Muscle layer of duodenum (tissue), 2 donors: Measurements from ENCODE around the gene KLF7.

ENCODE experiments used
- H3K27ac ChIP-seq: one replicate; pipeline ENCODE4 v1.7.0; 2013; ENCODE audit warnings: mild to moderate bottlenecking, low read length
- H3K27me3 ChIP-seq: one replicate; pipeline ENCODE4 v1.7.0; 2013; ENCODE audit warnings: low read depth, mild to moderate bottlenecking, control low read depth, low read length
- H3K36me3 ChIP-seq, 2 donors: one replicate each; pipeline ENCODE4 v1.7.0; 2013; ENCODE audit warnings: low read length in 2 of 2, control low read depth in 1 of 2, mild to moderate bottlenecking in 1 of 2; ENCODE audit not compliant: insufficient read depth in 2 of 2, control insufficient read depth in 1 of 2
- H3K4me1 ChIP-seq, 2 donors: one replicate each; pipeline ENCODE4 v1.7.0; 2013; ENCODE audit warnings: low read length in 2 of 2, mild to moderate bottlenecking in 2 of 2, control low read depth in 1 of 2, moderate library complexity in 1 of 2; ENCODE audit not compliant: insufficient read depth in 2 of 2, control insufficient read depth in 1 of 2
- H3K4me3 ChIP-seq, 2 donors: one replicate each; pipeline ENCODE4 v1.7.0; 2013; ENCODE audit warnings: low read length in 2 of 2, low read depth in 1 of 2, mild to moderate bottlenecking in 1 of 2
- H3K9me3 ChIP-seq, 2 donors: one replicate each; pipeline ENCODE4 v1.7.0; 2013; ENCODE audit warnings: low read length in 2 of 2, control low read depth in 1 of 2, mild to moderate bottlenecking in 1 of 2; ENCODE audit not compliant: control insufficient read depth in 1 of 2
- donor health status: healthy.

Gene KLF7

GRCh38 chr2:207165121-207166038, at the start of gene KLF7:
Gene KLF7, minus strand, starts transcription at chr2:207165948. Its CDS starts 380 bp downstream, at chr2:207165568.
- Histone ChIP-seq H3K27me3 (no peaks in the 10 kb centered on the region), H3K27ac (peak within 1 kb of the TSS; percentile 99), H3K4me1 (peaks cover 12 to 22% of the 10 kb centered on the region in 2 donors), H3K36me3 (peaks cover 0 to 16% of the 10 kb centered on the region in 2 donors), H3K9me3 (no peaks in the 10 kb centered on the region), H3K4me3 (peak within 1 kb of the TSS; percentile 71 to 89)

- H3K27ac ChIP-seq = no peak overlapping the region
- no peaks in the 10 kb centered on the region for H3K9me3 ChIP-seq
- H3K4me3 ChIP-seq = no peak overlapping the region
- no peaks in the 10 kb centered on the region for H3K4me1 ChIP-seq
- H3K27me3 ChIP-seq = no peaks in the 10 kb centered on the region
- H3K36me3 ChIP-seq = no peaks in the 10 kb centered on the region
Observed at GRCh38 chr2:207215308-207215707, 49.6 kb upstream of the KLF7 start.

- no peaks in the 10 kb centered on the region for H3K27me3 ChIP-seq
- H3K4me3 ChIP-seq = no peak overlapping the region
- H3K4me1 ChIP-seq = no peaks in the 10 kb centered on the region
- no peaks in the 10 kb centered on the region for H3K36me3 ChIP-seq
- no peak overlapping the region for H3K27ac ChIP-seq
- H3K9me3 ChIP-seq = no peaks in the 10 kb centered on the region
Observed at GRCh38 chr2:207214446-207214845, 48.7 kb upstream of the KLF7 start.

- no peaks in the 10 kb centered on the region for H3K36me3 ChIP-seq
- no peaks in the 10 kb centered on the region for H3K27me3 ChIP-seq
- H3K4me3 ChIP-seq = no peak overlapping the region
- no peaks in the 10 kb centered on the region for H3K4me1 ChIP-seq
- no peak overlapping the region for H3K27ac ChIP-seq
- no peaks in the 10 kb centered on the region for H3K9me3 ChIP-seq
Observed at GRCh38 chr2:207206011-207206410, 40.3 kb upstream of the KLF7 start.

- no peak overlapping the region for H3K4me3 ChIP-seq
- H3K27me3 ChIP-seq = no peaks in the 10 kb centered on the region
- H3K36me3 ChIP-seq = no peaks in the 10 kb centered on the region
- no peaks in the 10 kb centered on the region for H3K4me1 ChIP-seq
- no peaks in the 10 kb centered on the region for H3K9me3 ChIP-seq
- no peak overlapping the region for H3K27ac ChIP-seq
Observed at GRCh38 chr2:207205173-207205957, 39.6 kb upstream of the KLF7 start.

GRCh38 chr2:207203056-207203455, 37.3 kb upstream of the KLF7 start:
- Histone ChIP-seq H3K4me3 (no peak overlapping the region), H3K9me3 (no peaks in the 10 kb centered on the region), H3K27ac (no peak overlapping the region), H3K4me1 (no peaks in the 10 kb centered on the region), H3K36me3 (no peaks in the 10 kb centered on the region), H3K27me3 (no peaks in the 10 kb centered on the region)

GRCh38 chr2:207202645-207203044, 36.9 kb upstream of the KLF7 start:
- Histone ChIP-seq H3K4me3 (no peak overlapping the region), H3K27ac (no peak overlapping the region), H3K9me3 (no peaks in the 10 kb centered on the region), H3K36me3 (no peaks in the 10 kb centered on the region), H3K4me1 (no peaks in the 10 kb centered on the region), H3K27me3 (no peaks in the 10 kb centered on the region)

- H3K36me3 ChIP-seq = no peaks in the 10 kb centered on the region
- no peak overlapping the region for H3K27ac ChIP-seq
- no peaks in the 10 kb centered on the region for H3K27me3 ChIP-seq
- H3K9me3 ChIP-seq = no peaks in the 10 kb centered on the region
- H3K4me1 ChIP-seq = no peaks in the 10 kb centered on the region
- no peak overlapping the region for H3K4me3 ChIP-seq
Observed at GRCh38 chr2:207201416-207201815, 35.7 kb upstream of the KLF7 start.

- no peak overlapping the region for H3K4me3 ChIP-seq
- H3K4me1 ChIP-seq = no peaks in the 10 kb centered on the region
- no peaks in the 10 kb centered on the region for H3K36me3 ChIP-seq
- no peaks in the 10 kb centered on the region for H3K9me3 ChIP-seq
- H3K27ac ChIP-seq = no peak overlapping the region
- H3K27me3 ChIP-seq = no peaks in the 10 kb centered on the region
Observed at GRCh38 chr2:207200136-207200535, 34.4 kb upstream of the KLF7 start.

GRCh38 chr2:207194028-207194427, 28.3 kb upstream of the KLF7 start:
- H3K27ac ChIP-seq = no peak overlapping the region
- no peak overlapping the region for H3K4me3 ChIP-seq
- H3K4me1 ChIP-seq = no peaks in the 10 kb centered on the region
- H3K27me3 ChIP-seq = no peaks in the 10 kb centered on the region
- no peaks in the 10 kb centered on the region for H3K9me3 ChIP-seq
- no peaks in the 10 kb centered on the region for H3K36me3 ChIP-seq

- H3K4me3 ChIP-seq = no peak overlapping the region
- H3K36me3 ChIP-seq = no peaks in the 10 kb centered on the region
- H3K9me3 ChIP-seq = peaks cover 0 to 5% of the 10 kb centered on the region in 2 donors
- H3K4me1 ChIP-seq = peaks cover 0 to 3% of the 10 kb centered on the region in 2 donors
- no peak overlapping the region for H3K27ac ChIP-seq
- H3K27me3 ChIP-seq = no peaks in the 10 kb centered on the region
Observed at GRCh38 chr2:207188626-207189419, 23.1 kb upstream of the KLF7 start.
